GM19043 (cell line): ENCODE data around the gene KRTAP10-3.
"Not testable (repeated sequence)": the region's sequence is repeated elsewhere in the genome, so short reads cannot be mapped to it uniquely, and the experiment has no call there.

ENCODE experiments used
- ATAC-seq: cut with Tn5 transposase; IDR thresholded peaks from one replicate; pipeline ENCODE4 v1.9.1; 2021; ENCODE audit warnings: low read depth; ENCODE audit not compliant: unreplicated experiment

Gene KRTAP10-3

GRCh38 chr21:44590897-44591800, 32.6 kb upstream of the KRTAP10-3 start:
- not testable (repeated sequence) for ATAC-seq

- ATAC-seq = no peak
Observed at GRCh38 chr21:44590311-44590721, 31.7 kb upstream of the KRTAP10-3 start.

GRCh38 chr21:44589586-44590305, 31.2 kb upstream of the KRTAP10-3 start:
- no peak for ATAC-seq

DNA sequence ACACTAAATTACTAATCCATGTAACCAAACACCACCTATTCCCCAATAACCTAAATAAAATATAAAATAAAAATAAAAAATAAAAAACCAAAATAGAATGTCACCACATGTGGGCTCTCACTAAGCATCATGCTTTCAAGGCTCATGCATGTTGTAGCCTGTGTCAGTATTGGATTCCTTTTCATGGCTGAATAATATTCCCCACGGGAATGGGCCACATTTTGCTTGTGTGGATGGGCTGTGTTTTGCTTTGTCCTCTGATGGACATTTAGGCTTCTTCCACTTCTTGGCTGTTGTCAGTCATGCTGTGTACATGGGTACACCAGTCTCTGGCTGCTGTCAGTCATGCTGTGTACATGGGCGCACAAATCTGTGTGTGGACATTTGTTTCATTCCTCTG, 30.5 kb upstream of the KRTAP10-3 start:
- no peak for ATAC-seq

GRCh38 chr21:44585892-44586291, 27.3 kb upstream of the KRTAP10-3 start:
- no peak for ATAC-seq

GRCh38 chr21:44583800-44584147, 25.2 kb upstream of the KRTAP10-3 start:
- no peak for ATAC-seq

DNA sequence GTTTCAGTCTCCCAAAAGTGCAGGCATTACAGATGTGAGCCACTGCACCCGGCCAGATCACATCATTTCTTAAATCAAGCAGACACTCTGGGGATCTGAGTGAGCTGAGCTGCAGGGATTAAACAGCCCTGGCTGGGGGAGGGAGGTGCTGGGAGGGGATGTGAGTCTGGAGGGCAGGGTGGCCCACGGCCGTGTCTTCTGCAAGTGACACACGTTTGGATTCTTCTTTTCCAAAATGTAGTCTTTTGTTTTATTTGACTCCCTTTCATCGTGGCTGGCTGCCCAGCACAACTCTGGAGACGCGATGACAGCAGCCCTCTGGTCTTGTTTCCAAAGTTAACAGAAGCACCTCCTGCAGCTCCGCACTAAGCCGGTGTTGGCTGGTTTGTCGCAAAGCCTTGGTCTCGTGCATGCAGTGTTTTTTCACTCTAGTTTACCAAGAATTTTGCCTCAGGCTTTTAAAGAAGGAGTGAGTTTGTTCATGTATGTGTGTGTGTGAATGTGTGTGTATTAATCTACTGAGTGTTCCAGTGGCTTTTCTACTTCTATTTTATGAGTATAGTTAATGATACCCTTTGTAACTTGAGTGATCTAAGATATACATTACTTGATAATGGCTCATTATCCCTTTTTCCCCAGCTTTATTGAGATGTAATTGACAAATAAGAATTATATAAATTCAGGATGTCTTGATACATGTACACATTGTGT, 24.6 kb upstream of the KRTAP10-3 start:
- no peak for ATAC-seq

- no peak for ATAC-seq
Observed at GRCh38 chr21:44582055-44582454, 23.5 kb upstream of the KRTAP10-3 start.

DNA sequence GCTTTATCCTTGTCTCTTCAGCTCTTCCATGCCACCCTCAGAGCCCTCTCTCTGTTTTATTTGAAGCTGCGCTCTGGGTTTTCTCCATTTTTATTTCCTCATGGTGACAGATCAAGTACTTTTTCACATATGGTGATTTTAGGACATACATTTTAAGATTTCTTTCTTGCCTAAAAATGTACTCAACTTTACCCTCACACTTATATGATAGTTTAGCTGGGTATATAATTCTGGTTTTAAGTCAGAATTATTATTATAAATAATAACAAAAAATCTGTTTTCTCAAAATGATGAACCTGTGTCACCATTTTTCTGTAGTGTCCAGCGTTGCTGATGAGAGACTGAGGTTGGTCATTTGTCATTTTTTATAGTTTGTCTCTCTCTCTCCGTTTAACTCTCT, 22.6 kb upstream of the KRTAP10-3 start:
- ATAC-seq = no peak

GRCh38 chr21:44580231-44580821, 21.7 kb upstream of the KRTAP10-3 start, which contains the start of gene KRTAP10-5:
Gene KRTAP10-5 (minus strand): TSS chr21:44580604. CDS start chr21:44580578, 26 bp downstream.
- ATAC-seq = not testable (repeated sequence)

GRCh38 chr21:44579833-44580144, 21.2 kb upstream of the KRTAP10-3 start:
- no peak for ATAC-seq

GRCh38 chr21:44579056-44579832, 20.6 kb upstream of the KRTAP10-3 start:
- no peak for ATAC-seq

DNA sequence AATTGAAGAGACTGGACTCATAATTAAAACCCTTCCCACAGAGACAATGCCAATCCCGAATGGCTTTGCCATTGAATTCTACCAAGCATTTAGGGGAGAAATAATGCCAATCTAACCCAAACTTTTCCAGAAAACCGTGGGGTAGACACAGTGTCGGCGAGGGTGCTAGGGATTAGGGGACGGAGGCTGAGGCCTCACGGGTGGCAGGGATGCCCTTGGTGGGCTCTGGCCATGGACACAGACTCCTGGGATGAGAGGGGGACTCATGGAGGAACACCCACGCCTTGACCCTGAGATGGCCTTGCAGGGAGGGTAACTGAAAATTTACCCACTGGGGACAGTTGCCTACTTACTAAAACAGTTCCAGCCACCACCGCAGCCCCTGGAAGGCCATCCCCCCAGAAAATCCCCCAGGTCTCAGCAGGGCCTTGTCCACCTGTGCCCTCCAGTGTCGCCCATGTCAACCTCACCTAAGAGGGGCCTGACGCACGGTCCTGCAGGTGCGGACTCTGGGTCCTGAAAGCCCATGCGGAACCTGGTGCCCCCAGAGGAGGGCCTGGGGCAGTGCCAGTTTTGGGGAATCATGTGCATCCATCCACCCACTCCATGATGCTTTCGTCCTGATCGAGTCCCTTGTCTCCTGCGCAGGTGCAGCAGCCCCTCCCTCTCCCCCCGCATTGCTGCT, 19.9 kb upstream of the KRTAP10-3 start:
- no peak for ATAC-seq

GRCh38 chr21:44576025-44576420, 17.4 kb upstream of the KRTAP10-3 start:
- no peak for ATAC-seq

GRCh38 chr21:44575307-44576024, 16.9 kb upstream of the KRTAP10-3 start:
- ATAC-seq = no peak

DNA sequence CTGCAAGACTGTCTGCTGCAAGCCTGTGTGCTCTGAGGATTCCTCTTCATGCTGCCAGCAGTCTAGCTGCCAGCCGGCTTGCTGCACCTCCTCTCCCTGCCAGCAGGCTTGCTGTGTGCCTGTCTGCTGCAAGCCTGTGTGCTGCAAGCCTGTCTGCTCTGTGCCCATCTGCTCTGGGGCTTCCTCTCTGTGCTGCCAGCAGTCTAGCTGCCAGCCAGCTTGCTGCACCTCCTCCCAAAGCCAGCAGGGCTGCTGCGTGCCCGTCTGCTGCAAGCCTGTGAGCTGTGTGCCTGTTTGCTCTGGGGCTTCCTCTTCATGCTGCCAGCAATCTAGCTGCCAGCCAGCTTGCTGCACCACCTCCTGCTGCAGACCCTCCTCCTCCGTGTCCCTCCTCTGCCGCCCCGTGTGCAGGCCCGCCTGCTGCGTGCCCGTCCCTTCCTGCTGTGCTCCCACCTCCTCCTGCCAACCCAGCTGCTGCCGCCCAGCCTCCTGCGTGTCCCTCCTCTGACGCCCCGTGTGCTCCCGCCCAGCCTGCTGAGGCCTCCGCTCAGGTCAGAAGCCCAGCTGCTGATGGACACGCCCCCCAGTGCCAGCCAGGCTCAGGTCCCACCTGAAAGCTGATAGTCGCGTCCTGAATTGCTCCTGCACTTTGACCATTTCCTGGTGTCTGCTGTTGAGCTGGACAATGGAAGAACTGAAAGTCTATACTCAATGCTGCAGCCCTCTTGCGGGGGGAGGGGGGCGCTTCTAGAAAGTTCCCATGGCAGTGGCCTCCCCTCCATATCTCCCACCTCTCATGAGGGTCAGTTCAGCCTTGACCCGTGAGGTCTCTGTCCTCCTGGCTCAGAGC, 16.1 kb upstream of the KRTAP10-3 start:
- no peak for ATAC-seq

DNA sequence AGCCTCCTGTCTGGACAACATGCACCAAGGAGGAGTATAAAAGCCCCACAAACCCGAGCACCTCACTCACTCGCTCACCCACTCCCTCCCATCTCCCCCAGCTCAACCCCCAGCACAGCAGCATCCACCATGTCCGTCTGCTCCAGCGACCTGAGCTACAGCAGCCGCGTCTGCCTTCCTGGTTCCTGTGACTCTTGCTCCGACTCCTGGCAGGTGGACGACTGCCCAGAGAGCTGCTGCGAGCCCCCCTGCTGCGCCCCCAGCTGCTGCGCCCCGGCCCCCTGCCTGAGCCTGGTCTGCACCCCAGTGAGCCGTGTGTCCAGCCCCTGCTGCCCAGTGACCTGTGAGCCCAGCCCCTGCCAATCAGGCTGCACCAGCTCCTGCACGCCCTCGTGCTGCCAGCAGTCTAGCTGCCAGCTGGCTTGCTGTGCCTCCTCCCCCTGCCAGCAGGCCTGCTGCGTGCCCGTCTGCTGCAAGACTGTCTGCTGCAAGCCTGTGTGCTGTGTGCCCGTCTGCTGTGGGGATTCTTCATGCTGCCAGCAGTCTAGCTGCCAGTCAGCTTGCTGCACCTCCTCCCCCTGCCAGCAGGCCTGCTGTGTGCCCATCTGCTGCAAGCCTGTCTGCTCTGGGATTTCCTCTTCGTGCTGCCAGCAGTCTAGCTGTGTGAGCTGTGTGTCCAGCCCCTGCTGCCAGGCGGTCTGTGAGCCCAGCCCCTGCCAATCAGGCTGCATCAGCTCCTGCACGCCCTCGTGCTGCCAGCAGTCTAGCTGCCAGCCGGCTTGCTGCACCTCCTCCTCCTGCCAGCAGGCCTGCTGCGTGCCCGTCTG, 15.2 kb upstream of the KRTAP10-3 start, which contains the start of gene KRTAP10-4:
TSS of gene KRTAP10-4 (plus strand) at position 100 of the 827 bp plus-strand sequence. CDS start at position 130, 30 bp downstream.
- ATAC-seq = not testable (repeated sequence)
